Measurements from ENCODE around the gene ASAP3.

The ASAP3 gene

DNA sequence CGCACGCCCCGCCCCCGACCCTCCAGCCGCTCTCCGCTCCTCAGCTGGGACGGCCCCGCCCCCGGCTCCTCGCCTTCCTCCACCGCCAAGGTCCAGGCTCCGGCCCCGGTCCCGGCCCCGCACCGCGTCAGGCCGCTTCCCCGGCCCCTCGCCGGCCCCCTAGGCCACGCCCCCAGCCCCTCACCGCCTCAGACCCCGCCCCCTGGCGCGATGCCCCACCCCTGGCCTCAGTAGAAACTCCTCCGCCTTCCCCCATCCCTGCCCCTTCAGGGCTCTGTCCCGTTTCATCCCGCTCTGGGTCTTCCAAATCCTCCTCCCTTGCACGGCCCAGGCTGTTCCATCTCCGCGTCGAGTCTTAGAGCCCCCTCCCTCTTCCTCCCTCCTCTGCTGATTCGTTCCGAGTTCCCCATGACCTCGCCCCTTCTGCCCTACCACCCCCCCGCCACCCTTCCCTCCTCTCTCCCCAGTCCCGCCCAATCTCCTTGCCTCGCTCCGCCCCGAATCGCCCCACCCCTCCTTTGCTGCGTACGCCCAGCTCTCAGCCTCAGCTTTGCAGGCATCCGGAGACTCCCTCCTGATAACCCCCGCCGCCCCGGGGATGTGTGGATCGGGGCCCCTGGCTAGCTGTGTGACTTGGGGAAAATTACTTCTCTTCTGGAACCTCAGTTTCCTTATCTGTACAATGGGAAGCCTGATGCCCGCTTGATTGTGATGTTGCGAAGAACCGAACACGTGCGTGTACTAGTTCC lies 448 bp upstream of the ASAP3 start:
- H3K4me3 ChIP-seq (ENCODE audit: low read length) = peak overlapping the region; percentile 80
- peak; percentile 93 for DNase-seq (ENCODE audit: low read depth)
- TF ChIP-seq, protein P1, sequence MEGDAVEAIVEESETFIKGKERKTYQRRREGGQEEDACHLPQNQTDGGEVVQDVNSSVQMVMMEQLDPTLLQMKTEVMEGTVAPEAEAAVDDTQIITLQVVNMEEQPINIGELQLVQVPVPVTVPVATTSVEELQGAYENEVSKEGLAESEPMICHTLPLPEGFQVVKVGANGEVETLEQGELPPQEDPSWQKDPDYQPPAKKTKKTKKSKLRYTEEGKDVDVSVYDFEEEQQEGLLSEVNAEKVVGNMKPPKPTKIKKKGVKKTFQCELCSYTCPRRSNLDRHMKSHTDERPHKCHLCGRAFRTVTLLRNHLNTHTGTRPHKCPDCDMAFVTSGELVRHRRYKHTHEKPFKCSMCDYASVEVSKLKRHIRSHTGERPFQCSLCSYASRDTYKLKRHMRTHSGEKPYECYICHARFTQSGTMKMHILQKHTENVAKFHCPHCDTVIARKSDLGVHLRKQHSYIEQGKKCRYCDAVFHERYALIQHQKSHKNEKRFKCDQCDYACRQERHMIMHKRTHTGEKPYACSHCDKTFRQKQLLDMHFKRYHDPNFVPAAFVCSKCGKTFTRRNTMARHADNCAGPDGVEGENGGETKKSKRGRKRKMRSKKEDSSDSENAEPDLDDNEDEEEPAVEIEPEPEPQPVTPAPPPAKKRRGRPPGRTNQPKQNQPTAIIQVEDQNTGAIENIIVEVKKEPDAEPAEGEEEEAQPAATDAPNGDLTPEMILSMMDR (conservative IDR thresholded peaks at IDR 0.05; ENCODE audit: low read length) = no peak

DNA sequence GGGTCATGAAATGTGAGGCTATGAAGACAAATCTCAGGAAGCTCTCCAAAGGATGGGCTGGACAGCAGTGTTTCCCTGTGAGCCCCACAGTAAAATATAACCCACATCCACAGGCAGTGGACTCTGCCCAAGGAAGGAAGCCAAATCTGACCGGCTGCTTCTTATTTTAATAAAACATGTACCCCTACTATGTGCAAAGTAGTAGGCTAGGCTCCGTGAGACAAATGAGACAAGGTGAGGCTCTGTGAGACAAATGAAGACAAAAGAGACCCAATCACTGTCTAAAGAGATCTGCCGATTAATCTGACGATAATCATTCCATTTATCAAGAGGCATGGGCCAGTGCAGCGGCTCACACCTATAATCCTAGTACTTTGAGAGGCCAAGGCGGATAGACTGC lies 2.1 kb downstream of the ASAP3 start:
- no peak for DNase-seq (ENCODE audit: low read depth)
- TF ChIP-seq, protein P1 (conservative IDR thresholded peaks at IDR 0.05; ENCODE audit: low read length) = no peak
- no peak overlapping the region for H3K4me3 ChIP-seq (ENCODE audit: low read length)

DNA sequence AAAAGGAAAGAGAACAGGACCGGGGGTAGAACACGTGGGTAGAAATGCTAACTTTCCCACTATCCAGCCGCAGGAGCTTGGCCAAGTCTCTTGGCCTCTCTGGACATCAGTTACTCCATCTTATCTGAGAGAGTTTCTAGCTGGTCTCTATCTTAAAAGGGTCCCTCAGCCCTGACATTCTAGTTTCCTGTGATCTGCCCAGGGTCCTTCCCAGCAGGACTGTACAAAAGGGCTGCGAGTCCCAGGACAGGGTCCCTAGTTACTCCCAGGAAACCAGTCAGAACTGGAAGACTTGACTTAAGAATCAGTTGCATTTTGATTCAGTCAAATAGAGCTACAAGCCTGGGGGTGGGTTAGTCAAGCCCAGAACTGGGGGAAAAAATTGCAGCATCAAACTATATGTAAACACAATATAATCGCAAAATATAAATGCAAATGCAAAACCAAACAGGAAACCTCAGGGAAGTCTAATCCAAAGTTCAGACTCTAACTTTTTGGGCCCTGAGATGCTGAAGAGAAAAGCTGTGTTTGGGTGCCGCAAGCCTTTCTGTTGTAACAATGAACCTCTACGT lies 2.9 kb downstream of the ASAP3 start:
- DNase-seq (ENCODE audit: low read depth) = no peak
- H3K4me3 ChIP-seq (ENCODE audit: low read length) = no peak overlapping the region
- TF ChIP-seq, protein P1 (conservative IDR thresholded peaks at IDR 0.05; ENCODE audit: low read length) = no peak

DNA sequence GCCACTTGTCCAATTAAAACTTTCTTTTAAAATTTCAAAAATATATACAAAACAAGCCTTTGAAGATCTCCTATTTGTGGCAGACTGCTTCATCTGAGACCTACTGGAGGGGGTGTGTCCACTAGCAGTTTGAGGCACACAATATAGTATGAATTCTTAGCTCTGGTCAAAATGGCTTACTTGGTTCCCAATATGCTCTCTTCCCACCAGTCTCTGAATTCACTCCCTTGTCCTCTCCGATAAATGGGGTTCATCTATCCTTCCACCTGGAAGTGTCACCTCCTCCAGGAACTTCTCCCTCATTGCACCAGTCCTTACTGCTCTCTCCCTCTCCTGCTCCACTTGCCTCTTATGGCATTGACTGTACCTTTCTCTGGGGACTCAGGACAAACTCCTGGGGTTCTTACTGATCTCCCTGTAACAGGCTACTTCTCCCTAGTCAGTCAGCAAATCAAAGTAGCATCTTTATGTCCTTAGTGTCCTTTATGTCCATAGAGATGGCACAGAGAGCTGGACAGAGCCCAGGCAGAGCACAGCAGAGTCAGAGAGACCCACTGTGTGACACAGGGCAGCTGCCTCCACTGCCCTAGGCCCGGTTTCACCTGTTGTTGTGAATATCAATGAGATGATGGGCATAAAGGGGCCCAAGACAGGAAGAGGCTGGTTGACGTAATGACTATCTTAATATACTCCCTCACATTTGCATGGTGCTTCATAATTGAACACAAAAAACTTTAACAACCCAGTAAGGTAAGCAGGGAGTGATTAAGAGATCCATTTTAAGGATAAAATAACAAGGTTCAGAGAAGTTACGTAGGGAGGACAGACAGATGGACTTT lies 3.6 kb downstream of the ASAP3 start:
- H3K4me3 ChIP-seq (ENCODE audit: low read length) = no peak overlapping the region
- TF ChIP-seq, protein P1 (conservative IDR thresholded peaks at IDR 0.05; ENCODE audit: low read length) = no peak
- DNase-seq (ENCODE audit: low read depth) = no peak

DNA sequence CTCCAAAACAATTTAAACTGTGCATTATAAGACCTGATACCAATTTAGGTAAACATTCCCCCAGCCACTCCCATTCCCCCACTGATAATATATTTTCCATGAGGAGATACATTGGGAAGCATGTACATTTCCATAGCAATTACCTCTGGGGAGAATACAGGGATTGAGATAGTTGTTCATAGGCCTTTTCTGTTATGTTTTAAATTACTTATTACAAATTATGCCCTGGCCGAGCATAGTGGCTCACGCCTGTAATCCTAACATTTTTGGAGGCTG lies 4.4 kb downstream of the ASAP3 start:
- DNase-seq (ENCODE audit: low read depth) = no peak
- H3K4me3 ChIP-seq (ENCODE audit: low read length) = no peak overlapping the region
- TF ChIP-seq, protein P1 (conservative IDR thresholded peaks at IDR 0.05; ENCODE audit: low read length) = no peak

DNA sequence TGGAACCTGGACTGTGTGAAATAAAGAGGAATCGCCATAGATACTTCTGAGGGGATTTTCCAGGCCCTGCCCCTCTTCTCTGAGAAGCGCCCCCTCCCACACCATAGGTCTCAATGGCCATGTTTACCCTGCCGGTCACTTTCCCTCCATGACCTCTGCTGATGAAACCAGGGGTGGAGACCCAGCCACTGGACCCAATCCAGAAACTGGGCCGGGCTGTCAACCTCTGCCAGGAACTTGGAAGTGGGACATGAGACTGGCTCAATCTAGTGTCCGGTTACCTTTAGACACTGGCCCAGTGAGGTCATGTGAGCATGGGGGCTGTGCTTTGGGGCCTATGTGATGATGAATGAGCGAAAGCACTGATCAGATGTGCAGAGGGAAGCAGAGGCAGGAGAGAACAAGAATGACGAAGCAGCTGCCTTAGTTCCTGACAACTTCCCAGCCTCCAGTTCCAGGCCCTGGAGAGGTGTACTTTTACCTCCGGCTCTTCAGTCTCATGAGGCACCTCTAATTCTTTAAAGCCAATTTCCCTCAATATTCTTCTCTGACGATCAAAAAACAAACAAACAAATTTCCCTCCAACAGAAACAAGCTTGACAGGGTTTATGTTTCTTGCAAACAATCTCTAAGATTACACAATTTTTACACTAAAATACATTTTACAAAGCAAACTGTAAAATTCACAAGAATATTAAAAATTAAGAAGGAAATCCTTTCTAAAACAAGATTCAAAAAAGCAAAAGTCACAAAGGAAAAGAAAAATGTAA lies 4.9 kb downstream of the ASAP3 start:
- DNase-seq (ENCODE audit: low read depth) = peak; percentile 75
- TF ChIP-seq, protein P1 (conservative IDR thresholded peaks at IDR 0.05; ENCODE audit: low read length) = no peak
- no peak overlapping the region for H3K4me3 ChIP-seq (ENCODE audit: low read length)
